ENCODE data around the gene CRYBG1.
"Not testable (repeated sequence)": the region's sequence is repeated elsewhere in the genome, so short reads cannot be mapped to it uniquely, and the experiment has no call there.

The CRYBG1 gene

GRCh38 chr6:106564476-106564875 is 204.0 kb downstream of the CRYBG1 start:
- no peak for DNase-seq (ENCODE audit: low spot score)
- Mint-ChIP-seq H3K36me3 (ENCODE audit: low read depth) (peaks cover 59% of the 10 kb centered on the region), H3K4me3 (no peak overlapping the region), H3K4me1 (ENCODE audit: low read depth) (peaks cover 4% of the 10 kb centered on the region), H3K9me3 (no peaks in the 10 kb centered on the region), H3K27me3 (ENCODE audit: low read depth) (no peaks in the 10 kb centered on the region), H3K27ac (no peak overlapping the region)

GRCh38 chr6:106568530-106568929 is 208.0 kb downstream of the CRYBG1 start:
- Mint-ChIP-seq H3K4me3 (no peak overlapping the region), H3K27me3 (ENCODE audit: low read depth) (no peaks in the 10 kb centered on the region), H3K36me3 (ENCODE audit: low read depth) (peaks cover 50% of the 10 kb centered on the region), H3K9me3 (no peaks in the 10 kb centered on the region), H3K27ac (no peak overlapping the region), H3K4me1 (ENCODE audit: low read depth) (peaks cover 4% of the 10 kb centered on the region)
- DNase-seq (ENCODE audit: low spot score), result no peak

GRCh38 chr6:106569428-106569827 is 208.9 kb downstream of the CRYBG1 start:
- H3K27ac Mint-ChIP-seq, result no peak overlapping the region

GRCh38 chr6:106572436-106572835 is 211.9 kb downstream of the CRYBG1 start:
- no peaks in the 10 kb centered on the region for H3K9me3 Mint-ChIP-seq
- no peak overlapping the region for H3K27ac Mint-ChIP-seq
- no peak overlapping the region for H3K4me3 Mint-ChIP-seq
- peaks cover 1% of the 10 kb centered on the region for H3K4me1 Mint-ChIP-seq (ENCODE audit: low read depth)
- no peak for DNase-seq (ENCODE audit: low spot score)
- H3K27me3 Mint-ChIP-seq (ENCODE audit: low read depth), result no peaks in the 10 kb centered on the region
- H3K36me3 Mint-ChIP-seq (ENCODE audit: low read depth), result peaks cover 33% of the 10 kb centered on the region

More at GRCh38 chr6:106569428-106569827, 208.9 kb downstream of the CRYBG1 start:
- Mint-ChIP-seq H3K27me3 (ENCODE audit: low read depth) (no peaks in the 10 kb centered on the region), H3K4me1 (ENCODE audit: low read depth) (peaks cover 4% of the 10 kb centered on the region), H3K9me3 (no peaks in the 10 kb centered on the region), H3K36me3 (ENCODE audit: low read depth) (peaks cover 44% of the 10 kb centered on the region), H3K4me3 (no peak overlapping the region)
- DNase-seq (ENCODE audit: low spot score), result no peak

GRCh38 chr6:106572875-106573585 is 212.5 kb downstream of the CRYBG1 start:
- Mint-ChIP-seq H3K36me3 (ENCODE audit: low read depth) (peaks cover 29% of the 10 kb centered on the region), H3K9me3 (no peaks in the 10 kb centered on the region), H3K27me3 (ENCODE audit: low read depth) (no peaks in the 10 kb centered on the region), H3K4me1 (ENCODE audit: low read depth) (peaks cover 1% of the 10 kb centered on the region), H3K4me3 (no peak overlapping the region), H3K27ac (no peak overlapping the region)
- DNase-seq (ENCODE audit: low spot score), result no peak

GRCh38 chr6:106574741-106575458 is 214.4 kb downstream of the CRYBG1 start:
- H3K36me3 Mint-ChIP-seq (ENCODE audit: low read depth), result peaks cover 23% of the 10 kb centered on the region
- H3K27ac Mint-ChIP-seq, result no peak overlapping the region
- H3K27me3 Mint-ChIP-seq (ENCODE audit: low read depth), result no peaks in the 10 kb centered on the region
- H3K4me1 Mint-ChIP-seq (ENCODE audit: low read depth), result no peaks in the 10 kb centered on the region
- H3K9me3 Mint-ChIP-seq, result no peaks in the 10 kb centered on the region
- no peak overlapping the region for H3K4me3 Mint-ChIP-seq
- DNase-seq (ENCODE audit: low spot score), result no peak

- H3K4me3 Mint-ChIP-seq, result no peak overlapping the region
- no peak for DNase-seq (ENCODE audit: low spot score)
- H3K27ac Mint-ChIP-seq, result no peak overlapping the region
- H3K4me1 Mint-ChIP-seq (ENCODE audit: low read depth), result no peaks in the 10 kb centered on the region
- H3K9me3 Mint-ChIP-seq, result no peaks in the 10 kb centered on the region
- H3K27me3 Mint-ChIP-seq (ENCODE audit: low read depth), result no peaks in the 10 kb centered on the region
- peaks cover 18% of the 10 kb centered on the region for H3K36me3 Mint-ChIP-seq (ENCODE audit: low read depth)
Measured at GRCh38 chr6:106579281-106579680, 218.8 kb downstream of the CRYBG1 start.

- no peaks in the 10 kb centered on the region for H3K27me3 Mint-ChIP-seq (ENCODE audit: low read depth)
- no peaks in the 10 kb centered on the region for H3K4me1 Mint-ChIP-seq (ENCODE audit: low read depth)
- no peaks in the 10 kb centered on the region for H3K9me3 Mint-ChIP-seq
- H3K36me3 Mint-ChIP-seq (ENCODE audit: low read depth), result peaks cover 14% of the 10 kb centered on the region
- DNase-seq (ENCODE audit: low spot score), result no peak
- H3K4me3 Mint-ChIP-seq, result no peak overlapping the region
- H3K27ac Mint-ChIP-seq, result no peak overlapping the region
Measured at GRCh38 chr6:106581468-106581867, 221.0 kb downstream of the CRYBG1 start.

- Mint-ChIP-seq H3K4me1 (ENCODE audit: low read depth) (no peaks in the 10 kb centered on the region), H3K36me3 (ENCODE audit: low read depth) (peaks cover 24% of the 10 kb centered on the region), H3K4me3 (no peak overlapping the region), H3K9me3 (no peaks in the 10 kb centered on the region), H3K27ac (no peak overlapping the region), H3K27me3 (ENCODE audit: low read depth) (no peaks in the 10 kb centered on the region)
- DNase-seq (ENCODE audit: low spot score), result no peak
Measured at GRCh38 chr6:106586815-106587415, 226.4 kb downstream of the CRYBG1 start.

- DNase-seq (ENCODE audit: low spot score); H3K4me1 Mint-ChIP-seq (ENCODE audit: low read depth); H3K9me3 Mint-ChIP-seq; H3K27me3 Mint-ChIP-seq (ENCODE audit: low read depth); H3K4me3 Mint-ChIP-seq; H3K27ac Mint-ChIP-seq: not testable (repeated sequence)
- H3K36me3 Mint-ChIP-seq (ENCODE audit: low read depth), result peaks cover 19% of the 10 kb centered on the region
Measured at GRCh38 chr6:106588937-106589336, 228.4 kb downstream of the CRYBG1 start.

- no peak overlapping the region for H3K4me3 Mint-ChIP-seq
- no peaks in the 10 kb centered on the region for H3K4me1 Mint-ChIP-seq (ENCODE audit: low read depth)
- no peak for DNase-seq (ENCODE audit: low spot score)
- H3K27ac Mint-ChIP-seq, result no peak overlapping the region
- no peaks in the 10 kb centered on the region for H3K9me3 Mint-ChIP-seq
- peaks cover 19% of the 10 kb centered on the region for H3K36me3 Mint-ChIP-seq (ENCODE audit: low read depth)
- no peaks in the 10 kb centered on the region for H3K27me3 Mint-ChIP-seq (ENCODE audit: low read depth)
Measured at GRCh38 chr6:106591111-106591825, 230.8 kb downstream of the CRYBG1 start.

GRCh38 chr6:106599440-106599839 is 238.9 kb downstream of the CRYBG1 start:
- H3K9me3 Mint-ChIP-seq, result peaks cover 4% of the 10 kb centered on the region
- H3K4me1 Mint-ChIP-seq (ENCODE audit: low read depth), result no peaks in the 10 kb centered on the region
- H3K36me3 Mint-ChIP-seq (ENCODE audit: low read depth), result peaks cover 27% of the 10 kb centered on the region
- H3K4me3 Mint-ChIP-seq, result no peak overlapping the region
- DNase-seq (ENCODE audit: low spot score), result no peak
- H3K27me3 Mint-ChIP-seq (ENCODE audit: low read depth), result no peaks in the 10 kb centered on the region
- H3K27ac Mint-ChIP-seq, result no peak overlapping the region

- DNase-seq (ENCODE audit: low spot score), result no peak
- peaks cover 4% of the 10 kb centered on the region for H3K9me3 Mint-ChIP-seq
- H3K27ac Mint-ChIP-seq, result no peak overlapping the region
- H3K36me3 Mint-ChIP-seq (ENCODE audit: low read depth), result peaks cover 27% of the 10 kb centered on the region
- no peaks in the 10 kb centered on the region for H3K4me1 Mint-ChIP-seq (ENCODE audit: low read depth)
- no peak overlapping the region for H3K4me3 Mint-ChIP-seq
- no peaks in the 10 kb centered on the region for H3K27me3 Mint-ChIP-seq (ENCODE audit: low read depth)
Measured at GRCh38 chr6:106600329-106600728, 239.8 kb downstream of the CRYBG1 start.

Data from T-helper 2 cell treated with Interferon-gamma antibody and Interleukin-4, amounts not matched to agents 5 μg/mL and 100 μg/mL, for 36 hours (primary cell).